Osteocyte (in vitro differentiated cells): Measurements from ENCODE around the gene CIITA. TPM values are rescaled to one million over a fixed set of nuclear protein-coding genes. Genes with fewer than 3 reads are reported as not detected.

Source experiments
- DNase-seq: peaks from one replicate; pipeline ENCODE4 v3.0.0; 2021; ENCODE audit warnings: mixed read lengths; ENCODE audit not compliant: unreplicated experiment; ENCODE audit errors: extremely low spot score
- H3K27ac Mint-ChIP-seq: one replicate; pipeline ENCODE4 v1.8.0; 2021; ENCODE audit warnings: mild to moderate bottlenecking, mixed read lengths; ENCODE audit not compliant: unreplicated experiment
- H3K27me3 Mint-ChIP-seq: one replicate; pipeline ENCODE4 v1.8.0; 2021; ENCODE audit warnings: mixed read lengths; ENCODE audit not compliant: unreplicated experiment
- H3K36me3 Mint-ChIP-seq: one replicate; pipeline ENCODE4 v1.8.0; 2021; ENCODE audit warnings: mixed read lengths; ENCODE audit not compliant: unreplicated experiment
- H3K4me1 Mint-ChIP-seq: one replicate; pipeline ENCODE4 v1.8.0; 2021; ENCODE audit warnings: mixed read lengths; ENCODE audit not compliant: unreplicated experiment
- H3K4me3 Mint-ChIP-seq: one replicate; pipeline ENCODE4 v1.8.0; 2021; ENCODE audit warnings: mild to moderate bottlenecking, moderate library complexity, mixed read lengths; ENCODE audit not compliant: unreplicated experiment
- H3K9me3 Mint-ChIP-seq: one replicate; pipeline ENCODE4 v1.8.0; 2021; ENCODE audit warnings: mixed read lengths; ENCODE audit not compliant: unreplicated experiment
- CTCF ChIP-seq: fragments of 200-600 bp; sonication (generic); IDR thresholded peaks from 2 replicates; pipeline ENCODE4 v1.5.0; 2021; ENCODE audit warnings: antibody characterized with exemption, mild to moderate bottlenecking, moderate library complexity
- total RNA-seq: library from RNA; stranded (reverse); gene quantifications from 2 replicates; pipeline ENCODE4 v1.2.1, GENCODE V29; 2021

The CIITA gene
- total RNA-seq, 1 donor from 2014 or later: not detected

- no peak for TF ChIP-seq CTCF
- H3K36me3 Mint-ChIP-seq: no peaks in the 10 kb centered on the region
Observed at GRCh38 chr16:10852948-10853347, 24.1 kb upstream of the CIITA start.

GRCh38 chr16:10856042-10856441 lies 21.0 kb upstream of the CIITA start:
- no peak overlapping the region for H3K4me3 Mint-ChIP-seq
- H3K9me3 Mint-ChIP-seq: no peaks in the 10 kb centered on the region
- no peaks in the 10 kb centered on the region for H3K36me3 Mint-ChIP-seq
- no peak overlapping the region for H3K27ac Mint-ChIP-seq
- no peaks in the 10 kb centered on the region for H3K4me1 Mint-ChIP-seq
- DNase-seq: no peak
- peaks cover 2% of the 10 kb centered on the region for H3K27me3 Mint-ChIP-seq
- no peak for TF ChIP-seq CTCF

More at GRCh38 chr16:10852948-10853347, 24.1 kb upstream of the CIITA start:
- Mint-ChIP-seq H3K4me1 (no peaks in the 10 kb centered on the region), H3K9me3 (no peaks in the 10 kb centered on the region), H3K27me3 (peaks cover 2% of the 10 kb centered on the region), H3K4me3 (no peak overlapping the region), H3K27ac (no peak overlapping the region)
- DNase-seq: no peak

- Mint-ChIP-seq H3K4me1 (no peaks in the 10 kb centered on the region), H3K36me3 (no peaks in the 10 kb centered on the region), H3K27ac (no peak overlapping the region), H3K4me3 (no peak overlapping the region), H3K9me3 (no peaks in the 10 kb centered on the region), H3K27me3 (peaks cover 5% of the 10 kb centered on the region)
- DNase-seq: no peak
- TF ChIP-seq CTCF: no peak
Observed at GRCh38 chr16:10858203-10858602, 18.8 kb upstream of the CIITA start.

- Mint-ChIP-seq H3K4me3 (no peak overlapping the region), H3K27me3 (peaks cover 5% of the 10 kb centered on the region), H3K27ac (no peak overlapping the region), H3K9me3 (no peaks in the 10 kb centered on the region), H3K36me3 (no peaks in the 10 kb centered on the region), H3K4me1 (no peaks in the 10 kb centered on the region)
- TF ChIP-seq CTCF: no peak
- DNase-seq: no peak
Observed at GRCh38 chr16:10859020-10859419, 18.0 kb upstream of the CIITA start.

- no peaks in the 10 kb centered on the region for H3K9me3 Mint-ChIP-seq
- H3K27ac Mint-ChIP-seq: no peak overlapping the region
- no peak for TF ChIP-seq CTCF
- no peaks in the 10 kb centered on the region for H3K4me1 Mint-ChIP-seq
- H3K27me3 Mint-ChIP-seq: peaks cover 5% of the 10 kb centered on the region
- no peak overlapping the region for H3K4me3 Mint-ChIP-seq
- no peak for DNase-seq
- no peaks in the 10 kb centered on the region for H3K36me3 Mint-ChIP-seq
Observed at GRCh38 chr16:10859658-10860057, 17.3 kb upstream of the CIITA start.
